ENCODE data around the gene SAXO2. TPM values are rescaled to one million over a fixed set of nuclear protein-coding genes. Genes with fewer than 3 reads are reported as not detected.

Gene SAXO2
- total and polyA plus RNA-seq, 2 of the 4 experiments (the other 2 are of a cell fraction): 0.14 TPM; not detected in 1

DNA sequence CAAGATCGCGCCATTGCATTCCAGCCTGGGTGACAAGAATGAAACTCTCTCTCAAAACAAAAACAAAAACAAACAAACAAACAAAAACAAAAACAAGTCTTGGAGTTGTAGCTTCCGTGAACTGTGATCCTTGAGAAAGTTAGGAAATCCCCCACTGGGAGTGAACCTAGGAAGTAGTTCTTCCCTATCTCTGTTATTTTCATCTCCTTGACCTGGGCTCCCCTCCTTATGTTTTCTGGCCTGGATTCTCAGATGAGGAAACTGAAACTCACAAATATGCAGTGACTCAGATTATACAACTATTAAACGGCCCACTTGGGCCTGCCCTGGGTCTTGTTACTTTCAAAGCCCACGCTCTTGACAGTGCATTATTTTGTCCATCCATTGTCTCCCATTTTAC, 29.7 kb downstream of the SAXO2 start:
- H3K9me3 ChIP-seq (ENCODE audit: control insufficient read depth, insufficient read depth, low read length): no peaks in the 10 kb centered on the region
- TF ChIP-seq MAZ (IDR thresholded peaks at IDR 0.05; ENCODE audit: borderline replicate concordance, low read depth, low read length) (no peak), RAD21 (IDR thresholded peaks at IDR 0.05; ENCODE audit: low read length) (no peak), CEBPB (IDR thresholded peaks at IDR 0.05; ENCODE audit: low read depth, low read length) (no peak), ELK1 (IDR thresholded peaks at IDR 0.05; ENCODE audit: borderline replicate concordance, low read depth, low read length) (no peak), CHD1 (IDR thresholded peaks at IDR 0.05; ENCODE audit: low read depth, low read length) (no peak), SMC3 (IDR thresholded peaks at IDR 0.05; ENCODE audit: low read depth, low read length) (no peak), BHLHE40 (IDR thresholded peaks at IDR 0.05; ENCODE audit: low read depth, low read length) (no peak), RCOR1 (IDR thresholded peaks at IDR 0.05; ENCODE audit: insufficient replicate concordance, low read length) (no peak), CTCF (conservative IDR thresholded peaks at IDR 0.05; ENCODE audit: low read depth, low read length) (no peak), RFX5 (IDR thresholded peaks at IDR 0.05; ENCODE audit: low read depth, low read length) (no peak), POLR2A (IDR thresholded peaks at IDR 0.05; ENCODE audit: low read depth, low read length) (no peak)
- TF ChIP-seq, protein P1, sequence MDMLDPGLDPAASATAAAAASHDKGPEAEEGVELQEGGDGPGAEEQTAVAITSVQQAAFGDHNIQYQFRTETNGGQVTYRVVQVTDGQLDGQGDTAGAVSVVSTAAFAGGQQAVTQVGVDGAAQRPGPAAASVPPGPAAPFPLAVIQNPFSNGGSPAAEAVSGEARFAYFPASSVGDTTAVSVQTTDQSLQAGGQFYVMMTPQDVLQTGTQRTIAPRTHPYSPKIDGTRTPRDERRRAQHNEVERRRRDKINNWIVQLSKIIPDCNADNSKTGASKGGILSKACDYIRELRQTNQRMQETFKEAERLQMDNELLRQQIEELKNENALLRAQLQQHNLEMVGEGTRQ (IDR thresholded peaks at IDR 0.05; ENCODE audit: low read depth, low read length): no peak
- in situ Hi-C loops (cut with MboI; ENCODE audit: low sequenced_read_pairs) (no loop called here), intact Hi-C loops (cut with micrococcal nuclease) (no loop called here), dilution Hi-C loops (cut with HindIII; ENCODE audit: low sequenced_read_pairs, unreplicated experiment) (no loop called here)
- H4K8ac ChIP-seq (ENCODE audit: low read depth in 2 of 2, low read length in 2 of 2): no peak overlapping the region
- no peaks in the 10 kb centered on the region for H3K9me1 ChIP-seq (ENCODE audit: insufficient read depth, low read length)
- no peak overlapping the region for H4K91ac ChIP-seq (ENCODE audit: insufficient read depth, low read depth, low read length)
- H2AK5ac ChIP-seq (ENCODE audit: low read depth, low read length): no peak overlapping the region
- H3K4me2 ChIP-seq (ENCODE audit: low read depth, low read length): no peak overlapping the region
- H3K36me3 ChIP-seq (ENCODE audit: control insufficient read depth, insufficient read depth, low read length): no peaks in the 10 kb centered on the region
- no peak overlapping the region for H3K4ac ChIP-seq (ENCODE audit: low read depth, low read length)
- H2BK15ac ChIP-seq (ENCODE audit: low read depth, low read length): no peak overlapping the region
- H3K9ac ChIP-seq (ENCODE audit: low read depth, low read length): no peak overlapping the region
- no peak overlapping the region for H4K5ac ChIP-seq (ENCODE audit: low read depth, low read length)
- no peak overlapping the region for H2BK120ac ChIP-seq (ENCODE audit: low read depth, low read length)
- WGBS, 2 experiments (ENCODE audit: extremely low coverage in 2 of 2, insufficient read length in 1 of 2): 71% methylated on average over 2 of the region's 5 CpGs; no CpG with 5 or more reads in 1 of the 2 experiments
- no peak overlapping the region for H3K56ac ChIP-seq (ENCODE audit: extremely low read depth, insufficient read depth, low read length)
- ChIA-PET POLR2A (ENCODE audit: unreplicated experiment) (no interaction called here), CTCF (interaction anchor here (1.1 kb wide), 1 partner anchor 12 kb away, joined by 5 read pairs; no protein-coding TSS in a partner anchor)
- DNase-seq: no peak
- H3K27ac ChIP-seq (ENCODE audit: insufficient read depth, low read length): no peak overlapping the region
- BruUV-seq (replicated peaks): no TSS peak
- H2BK5ac ChIP-seq (ENCODE audit: low read depth, low read length, poor library complexity, severe bottlenecking): no peak overlapping the region
- no peak overlapping the region for H2AK9ac ChIP-seq (replicated peaks; ENCODE audit: low read depth, low read length, poor library complexity)
- no peaks in the 10 kb centered on the region for H4K20me1 ChIP-seq (ENCODE audit: insufficient read depth, low read length)
- no peaks in the 10 kb centered on the region for H3K4me1 ChIP-seq (ENCODE audit: control insufficient read depth, insufficient read depth, low read length)
- H2AFZ ChIP-seq (replicated peaks; ENCODE audit: low read length, poor library complexity): no peak overlapping the region
- no peak for ATAC-seq (ENCODE audit: low read depth)
- H3K79me1 ChIP-seq (ENCODE audit: low read depth in 1 of 2, low read length in 2 of 2): no peaks in the 10 kb centered on the region
- H3K18ac ChIP-seq (ENCODE audit: low read depth, low read length): no peak overlapping the region
- peaks cover 2% of the 10 kb centered on the region; the same call in 1 of the 2 replicates for H3K27me3 ChIP-seq (ENCODE audit: control insufficient read depth, insufficient read depth, low read length)
- H3K4me3 ChIP-seq (ENCODE audit: insufficient read depth, low read depth, low read length): no peak overlapping the region
- H2BK20ac ChIP-seq (ENCODE audit: low read depth, low read length): no peak overlapping the region
- H3K14ac ChIP-seq (replicated peaks; ENCODE audit: low read depth, low read length): no peak overlapping the region
- no peak overlapping the region for H3K23ac ChIP-seq (ENCODE audit: low read depth, low read length)

Measured in IMR-90 (cell line).